GM13976 (cell line): ENCODE measurements around the gene HNRNPL.

Experiments
- DNase-seq: peaks from one replicate; pipeline ENCODE4 v3.0.0; 2012; ENCODE audit warnings: low spot score
- CTCF ChIP-seq: IDR thresholded peaks from 2 replicates; pipeline ENCODE4 v1.5.1; 2012; ENCODE audit warnings: borderline replicate concordance, mild to moderate bottlenecking; ENCODE audit not compliant: insufficient read depth; ENCODE audit errors: extremely low read depth, missing control alignments, control extremely low read depth
- in situ Hi-C: fragments of 300-500 bp; cut with MboI; formaldehyde crosslinking; loops from one replicate; pipeline ENCODE4 v1.12.0; 2022; ENCODE audit warnings: low sequenced_read_pairs, mixed read lengths, inconsistent platforms; ENCODE audit not compliant: unreplicated experiment

The HNRNPL gene

DNA sequence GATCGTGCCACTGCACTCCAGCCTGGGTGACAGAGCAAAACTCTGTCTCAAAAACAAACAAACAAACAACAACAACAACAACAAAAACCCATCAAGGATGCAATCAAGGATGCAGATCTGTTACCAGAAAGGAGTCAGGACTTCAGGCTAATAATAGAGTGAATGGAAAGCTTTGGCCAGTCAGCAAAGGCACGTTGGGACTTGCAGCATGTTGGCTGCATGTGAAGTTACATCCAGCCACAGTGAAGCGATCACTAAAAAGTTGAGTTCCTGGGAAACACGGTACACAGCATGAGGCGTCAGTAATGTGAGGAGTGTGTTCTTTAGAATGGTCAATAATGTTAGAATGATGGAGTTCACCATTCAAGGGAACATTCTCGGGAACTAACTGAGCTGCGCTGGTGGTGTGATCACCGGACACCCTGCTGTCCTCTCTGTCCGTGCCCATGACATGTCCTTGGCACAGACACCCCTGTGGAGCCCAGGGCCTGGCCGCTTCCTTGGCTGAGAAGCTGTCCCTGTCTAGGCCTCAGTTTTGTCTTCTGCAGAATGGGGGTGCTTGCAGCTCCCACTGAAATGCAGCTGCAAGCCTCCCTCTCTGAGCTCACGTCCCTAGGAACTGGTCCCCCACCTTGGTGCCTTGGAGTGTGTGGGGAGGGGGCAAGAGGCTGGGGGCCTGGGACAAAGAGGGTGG lies 63.1 kb downstream of the HNRNPL start:
- TF ChIP-seq CTCF = no peak
- in situ Hi-C loops = no loop called here
- DNase-seq = no peak
